ENCODE data around the gene SSBP3.
"Not testable (repeated sequence)": the region's sequence is repeated elsewhere in the genome, so short reads cannot be mapped to it uniquely, and the experiment has no call there.

SSBP3 gene

GRCh38 chr1:54406339-54407153, at the start of gene SSBP3:
TSS of gene SSBP3 (minus strand) at chr1:54406394.
- DNase-seq: peak; percentile 96

DNA sequence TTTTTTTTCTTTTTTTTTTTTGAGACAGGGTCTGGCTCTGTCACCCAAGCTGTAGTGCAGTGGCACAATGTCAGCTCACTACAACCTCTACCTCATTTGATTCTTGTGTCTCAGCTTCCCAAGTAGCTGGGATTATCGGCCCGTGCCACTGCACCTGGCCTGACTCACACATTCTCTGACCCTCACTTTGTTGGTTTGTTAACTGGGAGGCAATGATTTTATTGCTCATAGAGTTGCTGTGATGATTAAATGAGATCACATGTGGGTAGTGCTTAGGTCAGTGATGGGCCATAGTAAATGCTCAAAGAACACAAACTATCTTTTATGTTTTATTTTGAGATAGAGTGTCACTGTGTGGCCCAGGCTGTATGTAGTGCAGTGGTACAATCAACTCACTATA, 47.3 kb upstream of the SSBP3 start:
- no peak for DNase-seq

GRCh38 chr1:54453022-54453421, 46.8 kb upstream of the SSBP3 start:
- no peak for DNase-seq

DNA sequence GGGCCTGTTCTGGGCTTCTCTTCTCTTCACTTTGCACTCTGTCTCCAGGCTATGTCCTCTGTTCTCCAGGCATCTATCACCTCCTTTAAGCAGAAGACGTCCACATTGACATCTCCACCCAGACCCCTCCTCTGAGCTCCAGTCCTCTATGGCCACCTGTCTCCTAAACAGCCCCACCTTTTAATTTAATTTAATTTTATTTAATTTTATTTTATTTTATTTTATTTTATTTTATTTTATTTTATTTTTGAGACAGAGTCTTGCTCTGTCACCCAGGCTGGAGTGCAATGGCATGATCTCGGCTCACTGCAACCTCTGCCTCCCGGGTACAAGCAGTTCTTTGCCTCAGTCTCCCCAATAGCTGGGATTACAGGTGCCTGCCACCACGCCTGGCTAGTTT, 43.2 kb upstream of the SSBP3 start:
- DNase-seq: not testable (repeated sequence)

DNA sequence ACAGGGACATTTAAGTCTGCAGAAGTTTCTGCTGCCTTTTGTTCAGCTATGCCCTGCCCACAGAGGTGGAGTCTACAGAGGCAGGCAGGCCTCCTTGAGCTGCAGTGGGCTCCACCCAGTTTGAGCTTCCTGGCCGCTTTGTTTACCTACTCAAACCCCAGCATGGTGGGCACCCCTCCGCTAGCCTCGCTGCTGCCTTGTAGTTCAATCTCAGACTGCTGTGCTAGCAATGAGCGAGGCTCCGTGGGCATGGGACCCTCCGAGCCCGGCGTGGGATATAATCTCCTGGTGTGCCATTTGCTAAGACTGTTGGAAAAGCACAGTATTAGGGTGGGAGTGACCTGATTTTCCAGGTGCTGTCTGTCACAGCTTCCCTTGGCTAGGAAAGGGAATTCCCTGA, 42.6 kb upstream of the SSBP3 start:
- DNase-seq: not testable (repeated sequence)

DNA sequence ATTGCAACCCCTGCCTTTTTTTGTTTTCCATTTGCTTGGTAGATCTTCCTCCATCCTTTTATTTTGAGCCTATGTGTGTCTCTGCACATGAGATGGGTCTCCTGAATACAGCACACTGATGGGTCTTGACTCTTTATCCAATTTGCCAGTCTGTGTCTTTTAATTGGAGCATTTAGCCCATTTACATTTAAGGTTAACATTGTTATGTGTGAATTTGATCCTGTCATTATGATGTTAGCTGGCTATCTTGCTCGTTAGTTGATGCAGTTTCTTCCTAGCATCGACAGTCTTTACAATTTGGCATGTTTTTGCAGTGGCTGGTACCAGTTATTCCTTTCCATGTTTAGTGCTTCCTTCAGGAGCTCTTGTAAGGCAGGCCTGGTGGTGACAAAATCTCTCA, 40.9 kb upstream of the SSBP3 start:
- DNase-seq: not testable (repeated sequence)

DNA sequence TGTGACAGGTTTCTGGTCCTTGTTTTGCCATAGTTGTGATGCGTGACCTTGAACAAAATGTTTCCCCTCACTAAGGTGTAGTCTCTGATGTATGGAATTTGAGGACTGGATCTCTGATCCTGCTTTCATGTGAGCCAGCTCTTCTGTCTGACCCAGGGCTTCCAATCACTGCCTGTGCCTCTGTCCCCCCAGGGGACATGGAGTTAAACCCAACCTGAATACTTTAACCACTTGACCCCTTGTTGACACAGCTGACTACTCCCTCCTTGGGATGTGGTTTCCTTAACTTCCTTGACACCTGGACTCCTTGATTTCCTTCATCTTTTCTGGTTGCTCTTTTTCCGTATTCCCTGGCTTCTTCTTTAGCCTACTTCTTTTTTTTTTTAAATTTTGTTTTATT, 36.0 kb upstream of the SSBP3 start:
- DNase-seq: no peak

- no peak for DNase-seq
These were observed 33.5 kb upstream of the SSBP3 start for GRCh38 chr1:54439550-54440223.

GRCh38 chr1:54437783-54438182, 31.6 kb upstream of the SSBP3 start:
- DNase-seq: no peak

- DNase-seq: no peak
These were observed 30.6 kb upstream of the SSBP3 start for GRCh38 chr1:54436826-54437225.

DNA sequence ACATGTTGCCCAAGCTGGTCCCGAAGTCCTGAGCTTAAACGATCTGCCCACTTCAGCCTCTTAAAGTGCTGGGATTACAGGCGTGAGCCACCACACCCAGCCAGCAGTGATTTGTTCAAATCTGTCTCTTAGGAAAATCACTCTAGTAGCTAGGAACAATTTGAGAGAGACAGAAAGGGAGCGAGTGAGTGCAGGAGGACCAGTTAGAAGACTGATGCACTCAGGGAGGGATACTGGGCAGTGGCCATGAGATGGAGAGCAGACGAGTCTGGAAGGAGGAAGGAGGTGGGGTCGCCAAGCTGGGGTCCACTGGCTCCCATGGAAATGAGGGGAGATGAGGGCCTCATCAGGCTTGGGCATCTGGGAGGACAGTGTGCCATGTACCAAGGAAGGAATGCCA, 23.6 kb upstream of the SSBP3 start:
- DNase-seq: no peak

GRCh38 chr1:54428837-54429518, 22.8 kb upstream of the SSBP3 start:
- no peak for DNase-seq

- DNase-seq: no peak
These were observed 19.0 kb upstream of the SSBP3 start for GRCh38 chr1:54425152-54425584.

GRCh38 chr1:54424398-54424797, 18.2 kb upstream of the SSBP3 start:
- DNase-seq: no peak

DNA sequence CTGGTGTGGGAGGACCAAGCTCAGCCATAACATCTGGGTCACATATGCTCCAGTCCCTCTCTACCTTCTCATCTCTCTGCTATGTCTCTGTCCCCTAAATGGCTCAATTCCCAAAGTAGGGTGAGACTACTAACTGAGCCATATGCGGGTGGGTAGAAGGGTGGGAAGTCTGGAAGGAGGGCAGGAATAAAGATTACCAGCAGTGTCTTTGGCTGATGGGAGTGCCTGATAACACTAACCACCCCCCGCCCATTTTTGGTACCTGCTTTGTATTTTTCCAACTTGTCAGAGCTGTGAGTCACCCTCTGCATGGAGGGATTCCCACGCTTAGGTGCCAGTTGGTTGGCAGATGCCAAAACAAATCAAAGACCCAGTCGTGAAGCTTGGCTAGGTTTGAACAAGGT, 14.9 kb upstream of the SSBP3 start:
- DNase-seq: no peak

- not testable (repeated sequence) for DNase-seq
These were observed 12.4 kb upstream of the SSBP3 start for GRCh38 chr1:54418598-54418997.

- no peak for DNase-seq
These were observed 10.9 kb upstream of the SSBP3 start for GRCh38 chr1:54417123-54417522.

GRCh38 chr1:54416435-54416834, 10.2 kb upstream of the SSBP3 start:
- no peak for DNase-seq

DNA sequence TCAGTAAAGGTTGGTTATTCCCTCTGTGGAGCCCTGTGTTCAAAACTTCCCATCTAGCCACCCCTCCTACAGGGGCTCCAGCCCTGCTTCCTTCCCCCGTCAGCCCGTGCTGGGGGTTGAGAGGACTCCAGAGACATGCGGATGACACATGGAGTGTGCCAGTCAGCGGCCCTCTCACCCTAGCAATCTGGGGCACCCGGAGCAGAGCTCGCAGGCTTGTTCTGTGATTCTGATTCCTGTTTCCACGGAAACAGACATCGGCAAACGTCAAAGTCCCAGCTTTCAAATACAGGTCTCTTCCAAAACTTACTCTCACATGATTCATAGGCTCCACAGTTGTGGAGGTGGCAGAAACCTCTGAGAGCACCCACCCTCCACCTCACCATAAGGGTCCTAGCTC, 9.8 kb upstream of the SSBP3 start:
- DNase-seq: no peak

- no peak for DNase-seq
These were observed 9.3 kb upstream of the SSBP3 start for GRCh38 chr1:54415533-54415932.

DNA sequence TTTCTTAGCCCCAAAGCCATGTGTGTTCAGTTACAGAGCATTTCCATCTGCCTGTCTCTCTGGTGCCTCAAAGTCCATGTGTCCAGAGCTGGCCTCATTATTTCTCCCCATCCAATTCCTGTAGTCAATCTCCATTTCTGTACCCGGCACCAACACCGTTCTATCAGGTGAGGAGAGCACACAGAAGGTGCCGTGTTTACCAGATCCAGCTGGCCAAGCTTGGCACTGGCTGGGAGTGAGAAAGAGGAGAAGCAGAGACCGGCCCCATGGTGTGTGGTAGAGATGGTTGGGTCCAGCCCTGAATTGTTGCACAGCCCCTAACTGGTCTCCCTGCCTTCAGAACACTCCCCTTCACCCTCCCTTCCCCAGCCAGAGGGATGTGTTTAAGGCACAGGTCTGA, 7.5 kb upstream of the SSBP3 start:
- DNase-seq: no peak

- peak; percentile 69 for DNase-seq
These were observed 7.1 kb upstream of the SSBP3 start for GRCh38 chr1:54413295-54413694.

DNA sequence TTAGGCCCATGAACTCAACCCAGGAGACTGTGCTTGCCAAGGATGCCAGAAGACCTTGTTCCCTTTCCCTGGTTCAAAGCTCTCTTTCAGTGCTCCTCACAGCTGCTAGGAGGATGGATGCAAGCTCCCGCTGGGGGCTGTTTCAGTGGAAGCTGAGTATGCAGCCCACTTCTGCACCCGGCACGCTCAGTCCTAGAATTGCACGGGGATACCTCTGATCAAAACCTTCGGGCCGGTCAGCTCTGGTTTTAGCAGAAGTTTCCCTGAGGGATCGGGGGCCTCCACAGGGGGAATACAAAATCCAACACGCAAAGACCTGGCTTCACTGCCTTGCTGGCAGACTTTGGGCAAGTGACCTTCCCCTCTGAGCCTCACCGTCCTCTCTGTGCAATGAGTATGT, 4.2 kb upstream of the SSBP3 start:
- no peak for DNase-seq

Measured in left hindlimb (tissue), 1 donor.